KMS-11 (cell line): ENCODE measurements around the gene KLHL29.

Source experiments
- H2AFZ ChIP-seq: fragments of 200-600 bp; sonication (generic); 2 replicates; pipeline ENCODE4 v1.6.1; 2016; ENCODE audit warnings: antibody characterized with exemption, mixed run types, low read depth
- H3K27ac ChIP-seq: fragments of 200-600 bp; sonication (generic); 2 replicates; pipeline ENCODE4 v1.6.1; 2016; ENCODE audit warnings: mild to moderate bottlenecking, mixed run types
- H3K27me3 ChIP-seq: fragments of 200-600 bp; sonication (generic); 2 replicates; pipeline ENCODE4 v1.6.1; 2017; ENCODE audit warnings: mild to moderate bottlenecking, low read depth, mixed run types, moderate library complexity; ENCODE audit not compliant: insufficient read depth
- H3K36me3 ChIP-seq: fragments of 200-600 bp; sonication (generic); 2 replicates; pipeline ENCODE4 v1.6.1; 2017; ENCODE audit warnings: mild to moderate bottlenecking, mixed run types; ENCODE audit not compliant: insufficient read depth
- H3K4me1 ChIP-seq: fragments of 200-600 bp; sonication (generic); 2 replicates; pipeline ENCODE4 v1.6.1; 2016; ENCODE audit warnings: mild to moderate bottlenecking, low read depth, mixed run types; ENCODE audit not compliant: poor library complexity, severe bottlenecking
- H3K4me2 ChIP-seq: fragments of 200-600 bp; sonication (generic); 2 replicates; pipeline ENCODE4 v1.7.0; 2016; ENCODE audit warnings: mild to moderate bottlenecking, mixed run types
- H3K4me3 ChIP-seq: fragments of 200-600 bp; sonication (generic); IDR thresholded peaks from 2 replicates; pipeline ENCODE4 v1.6.1; 2017; ENCODE audit warnings: low read depth, low read length, mixed read lengths; ENCODE audit not compliant: insufficient read depth
- H3K79me2 ChIP-seq: fragments of 200-600 bp; sonication (generic); 2 replicates; pipeline ENCODE4 v1.6.1; 2016; ENCODE audit warnings: low read depth, mixed run types; ENCODE audit not compliant: insufficient read depth
- H3K9ac ChIP-seq: fragments of 200-600 bp; sonication (generic); 2 replicates; pipeline ENCODE4 v1.6.1; 2016; ENCODE audit warnings: mild to moderate bottlenecking, mixed run types
- H4K20me1 ChIP-seq: fragments of 200-600 bp; sonication (generic); 2 replicates; pipeline ENCODE4 v1.6.1; 2016; ENCODE audit warnings: mild to moderate bottlenecking, mixed run types; ENCODE audit not compliant: insufficient read depth
- TF ChIP-seq, protein P1 (sequence below): fragments of 200-600 bp; sonication (generic); conservative IDR thresholded peaks from 2 replicates; pipeline ENCODE4 v1.6.1; 2017; ENCODE audit warnings: low read depth, mild to moderate bottlenecking, antibody characterized with exemption, low read length, moderate library complexity, mixed read lengths

Gene KLHL29

GRCh38 chr2:23695890-23696751 is 311.1 kb downstream of the KLHL29 start:
- H4K20me1 ChIP-seq = no peaks in the 10 kb centered on the region
- H3K4me3 ChIP-seq = no peak overlapping the region
- no peaks in the 10 kb centered on the region for H3K4me1 ChIP-seq
- H3K27me3 ChIP-seq = no peaks in the 10 kb centered on the region
- no peak overlapping the region for H3K4me2 ChIP-seq
- H3K9ac ChIP-seq = no peak overlapping the region
- H2AFZ ChIP-seq = no peak overlapping the region
- H3K79me2 ChIP-seq = no peaks in the 10 kb centered on the region
- TF ChIP-seq, protein P1, sequence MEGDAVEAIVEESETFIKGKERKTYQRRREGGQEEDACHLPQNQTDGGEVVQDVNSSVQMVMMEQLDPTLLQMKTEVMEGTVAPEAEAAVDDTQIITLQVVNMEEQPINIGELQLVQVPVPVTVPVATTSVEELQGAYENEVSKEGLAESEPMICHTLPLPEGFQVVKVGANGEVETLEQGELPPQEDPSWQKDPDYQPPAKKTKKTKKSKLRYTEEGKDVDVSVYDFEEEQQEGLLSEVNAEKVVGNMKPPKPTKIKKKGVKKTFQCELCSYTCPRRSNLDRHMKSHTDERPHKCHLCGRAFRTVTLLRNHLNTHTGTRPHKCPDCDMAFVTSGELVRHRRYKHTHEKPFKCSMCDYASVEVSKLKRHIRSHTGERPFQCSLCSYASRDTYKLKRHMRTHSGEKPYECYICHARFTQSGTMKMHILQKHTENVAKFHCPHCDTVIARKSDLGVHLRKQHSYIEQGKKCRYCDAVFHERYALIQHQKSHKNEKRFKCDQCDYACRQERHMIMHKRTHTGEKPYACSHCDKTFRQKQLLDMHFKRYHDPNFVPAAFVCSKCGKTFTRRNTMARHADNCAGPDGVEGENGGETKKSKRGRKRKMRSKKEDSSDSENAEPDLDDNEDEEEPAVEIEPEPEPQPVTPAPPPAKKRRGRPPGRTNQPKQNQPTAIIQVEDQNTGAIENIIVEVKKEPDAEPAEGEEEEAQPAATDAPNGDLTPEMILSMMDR = no peak
- H3K27ac ChIP-seq = no peak overlapping the region
- H3K36me3 ChIP-seq = no peaks in the 10 kb centered on the region

DNA sequence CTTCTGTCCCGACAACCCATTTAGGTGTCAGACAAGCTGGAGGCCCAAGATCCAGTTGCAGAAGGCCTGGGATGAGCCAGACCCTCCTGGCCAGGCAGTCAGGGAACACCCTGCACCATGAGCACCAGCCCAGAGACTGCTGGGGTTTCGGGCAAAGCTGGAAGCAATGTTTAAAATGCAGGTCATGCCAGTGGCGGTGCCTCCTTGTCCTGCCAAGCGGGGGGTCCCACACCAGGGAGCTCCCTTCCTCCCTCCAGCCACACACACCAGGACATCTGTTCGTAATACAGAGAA is 311.7 kb downstream of the KLHL29 start:
- Histone ChIP-seq H3K9ac (no peak overlapping the region), H3K4me3 (no peak overlapping the region), H4K20me1 (no peaks in the 10 kb centered on the region), H3K36me3 (no peaks in the 10 kb centered on the region), H3K27me3 (no peaks in the 10 kb centered on the region), H3K27ac (no peak overlapping the region), H3K79me2 (no peaks in the 10 kb centered on the region), H3K4me2 (no peak overlapping the region), H2AFZ (no peak overlapping the region), H3K4me1 (no peaks in the 10 kb centered on the region)
- TF ChIP-seq, protein P1 = no peak

- H3K79me2 ChIP-seq = no peaks in the 10 kb centered on the region
- no peaks in the 10 kb centered on the region for H4K20me1 ChIP-seq
- no peak overlapping the region for H3K9ac ChIP-seq
- no peaks in the 10 kb centered on the region for H3K27me3 ChIP-seq
- H3K4me3 ChIP-seq = no peak overlapping the region
- TF ChIP-seq, protein P1 = no peak
- no peak overlapping the region for H3K27ac ChIP-seq
- no peak overlapping the region for H2AFZ ChIP-seq
- no peaks in the 10 kb centered on the region for H3K4me1 ChIP-seq
- no peaks in the 10 kb centered on the region for H3K36me3 ChIP-seq
- no peak overlapping the region for H3K4me2 ChIP-seq
Measured at GRCh38 chr2:23697256-23698075, 312.5 kb downstream of the KLHL29 start.

GRCh38 chr2:23698116-23698693 is 313.2 kb downstream of the KLHL29 start:
- Histone ChIP-seq H3K36me3 (no peaks in the 10 kb centered on the region), H3K4me1 (no peaks in the 10 kb centered on the region), H2AFZ (no peak overlapping the region), H3K4me2 (no peak overlapping the region), H3K9ac (no peak overlapping the region), H3K27me3 (no peaks in the 10 kb centered on the region), H4K20me1 (no peaks in the 10 kb centered on the region), H3K4me3 (no peak overlapping the region), H3K27ac (no peak overlapping the region), H3K79me2 (no peaks in the 10 kb centered on the region)
- TF ChIP-seq, protein P1 = no peak
